Left lung (tissue), 10 donors: ENCODE results near the gene CCDC71. TPM values are rescaled to one million over a fixed set of nuclear protein-coding genes. Genes with fewer than 3 reads are reported as not detected.

Experiments
- ATAC-seq: fragments of 200-7000 bp; cut with Tn5 transposase; one replicate; pipeline ENCODE4 v1.9.1; 2020; ENCODE audit warnings: moderate library complexity
- DNase-seq, 4 donors: peaks; one replicate each; pipeline ENCODE4 v3.0.0-alpha.2; 2013 to 2020
- H3K27ac ChIP-seq, 2 donors: fragments of 200-600 bp; sonication (generic) in 1 of 2; one replicate each; pipeline versions ENCODE4 v1.5.0 to v1.8.0; 2020 to 2021
- H3K27me3 ChIP-seq, 2 donors: fragments of 200-600 bp; sonication (generic) in 1 of 2; one replicate each; pipeline versions ENCODE4 v1.5.0 to v1.8.0; 2020 to 2021
- H3K36me3 ChIP-seq, 2 donors: fragments of 200-600 bp; sonication (generic) in 1 of 2; one replicate each; pipeline versions ENCODE4 v1.5.0 to v1.8.0; 2020 to 2021
- H3K4me1 ChIP-seq, 2 donors: fragments of 200-600 bp; one replicate each; pipeline ENCODE4 v1.8.0; 2021
- H3K4me3 ChIP-seq, 2 donors: fragments of 200-600 bp; sonication (generic) in 1 of 2; one replicate each; pipeline versions ENCODE4 v1.5.0 to v1.8.0; 2020 to 2021; ENCODE audit warnings: mild to moderate bottlenecking in 1 of 2
- H3K9me3 ChIP-seq, 2 donors: fragments of 200-600 bp; sonication (generic) in 1 of 2; one replicate each; pipeline versions ENCODE4 v1.5.0 to v1.8.0; 2020 to 2021
- CTCF ChIP-seq, 2 donors: fragments of 200-600 bp; sonication (generic) in 1 of 2; IDR thresholded peaks; one replicate each; pipeline versions ENCODE4 v1.5.0 to v1.8.0; 2021; ENCODE audit warnings: antibody characterized with exemption in 2 of 2
- intact Hi-C, 2 donors: fragments of 100-400 bp; cut with DNase I; formaldehyde crosslinking; loops; one replicate each; pipeline versions ENCODE4 v1.11.2 to v1.14.2; 2022
- polyA plus RNA-seq, 6 donors: library from polyadenylated mRNA; unstranded; fragments of 120-200 nt; gene quantifications; one replicate each; pipeline ENCODE4 v1.2.1, GENCODE V29; 2013; ENCODE audit not compliant: insufficient read length in 6 of 6
- total RNA-seq, 2 donors: library from RNA; stranded (reverse); fragmentation: NEBNext Ultra II Directional; extraction: Animal tissue kit (Norgen Biotek cat#: 25700); gene quantifications; one replicate each; pipeline ENCODE4 v1.2.1, GENCODE V29; 2021
- donor health status: DM: no; HTN: yes; CAD: no.
- donor health status: DM: no; HTN: no; CAD: no.

Gene CCDC71
- total and polyA plus RNA-seq, 8 donors: 15.8 to 24.9 (median 20.5) TPM

- no peak for TF ChIP-seq CTCF (IDR thresholded peaks at IDR 0.05)
Measured at GRCh38 chr3:49161197-49161596, 4.9 kb downstream of the CCDC71 start.

DNA sequence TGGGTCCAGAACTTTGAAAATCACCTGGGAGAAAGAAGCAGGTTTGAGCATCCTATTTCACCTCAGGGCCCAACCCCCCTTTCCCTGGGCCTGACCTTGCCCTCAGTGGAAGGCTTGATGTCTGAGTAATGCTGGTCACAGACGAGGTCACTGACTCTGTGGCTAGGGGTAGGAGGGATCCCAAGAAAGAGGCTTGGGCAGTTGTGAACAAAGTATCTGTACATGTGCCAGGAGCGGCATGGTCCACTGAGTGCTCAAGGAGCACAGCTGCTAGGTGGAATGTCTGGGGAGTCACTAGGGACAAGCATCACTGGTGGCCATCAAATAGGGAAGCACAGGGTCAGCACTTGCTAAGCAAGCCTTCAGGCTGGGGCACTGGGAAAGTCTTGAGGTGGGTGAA lies 7.3 kb downstream of the CCDC71 start:
- intact Hi-C loops: no loop called here
- H3K4me3 ChIP-seq: no peak overlapping the region
- no peak overlapping the region for H3K27ac ChIP-seq
- ATAC-seq: no peak
- no peaks in the 10 kb centered on the region for H3K9me3 ChIP-seq
- H3K27me3 ChIP-seq: no peaks in the 10 kb centered on the region
- H3K36me3 ChIP-seq: peaks cover 0 to 26% of the 10 kb centered on the region in 2 donors
- no peak for DNase-seq
- no peak for TF ChIP-seq CTCF (IDR thresholded peaks at IDR 0.05)
- H3K4me1 ChIP-seq: peaks cover 0 to 10% of the 10 kb centered on the region in 2 donors

More at GRCh38 chr3:49161197-49161596, 4.9 kb downstream of the CCDC71 start:
- ATAC-seq (no peak), DNase-seq (no peak)
- Histone ChIP-seq H3K4me3 (no peak overlapping the region), H3K27me3 (no peaks in the 10 kb centered on the region), H3K27ac (no peak overlapping the region), H3K36me3 (peaks cover 0 to 30% of the 10 kb centered on the region in 2 donors), H3K4me1 (peaks cover 10 to 28% of the 10 kb centered on the region in 2 donors), H3K9me3 (no peaks in the 10 kb centered on the region)
- intact Hi-C loops: no loop called here

- intact Hi-C loops: no loop called here
- peak in 1 of 2 donors; percentile 38 for TF ChIP-seq CTCF (IDR thresholded peaks at IDR 0.05)
- Histone ChIP-seq H3K36me3 (peaks cover 0 to 20% of the 10 kb centered on the region in 2 donors), H3K27ac (no peak overlapping the region), H3K4me1 (peaks cover 0 to 10% of the 10 kb centered on the region in 2 donors), H3K4me3 (no peak overlapping the region), H3K9me3 (no peaks in the 10 kb centered on the region), H3K27me3 (no peaks in the 10 kb centered on the region)
- no peak for DNase-seq
- peak; percentile 69 for ATAC-seq
Measured at GRCh38 chr3:49158103-49158709, 7.9 kb downstream of the CCDC71 start.

DNA sequence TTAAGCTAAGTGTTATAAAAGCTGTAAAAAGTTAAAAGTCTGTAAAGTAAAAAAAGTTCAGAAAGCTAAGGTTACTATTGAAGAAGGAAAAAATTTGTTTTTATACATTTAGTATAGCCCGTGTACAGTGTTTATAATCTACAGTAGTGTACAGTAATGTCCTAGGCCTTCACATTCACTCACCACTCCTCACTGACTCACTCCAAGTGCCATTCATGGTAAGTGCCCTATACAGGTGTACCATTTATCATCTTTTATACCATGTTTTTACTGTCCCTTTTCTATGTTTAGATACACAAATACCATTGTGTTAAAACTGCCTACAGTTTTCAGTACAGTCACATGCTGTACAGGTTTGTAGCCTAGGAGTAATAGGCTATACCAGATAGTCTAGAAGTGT lies 8.8 kb downstream of the CCDC71 start:
- TF ChIP-seq CTCF (IDR thresholded peaks at IDR 0.05): no peak
- no peak overlapping the region for H3K4me3 ChIP-seq
- no peak for DNase-seq
- peaks cover 0 to 5% of the 10 kb centered on the region in 2 donors for H3K4me1 ChIP-seq
- H3K36me3 ChIP-seq: peaks cover 0 to 11% of the 10 kb centered on the region in 2 donors
- intact Hi-C loops: no loop called here
- H3K27me3 ChIP-seq: no peaks in the 10 kb centered on the region
- ATAC-seq: no peak
- no peak overlapping the region for H3K27ac ChIP-seq
- no peaks in the 10 kb centered on the region for H3K9me3 ChIP-seq

DNA sequence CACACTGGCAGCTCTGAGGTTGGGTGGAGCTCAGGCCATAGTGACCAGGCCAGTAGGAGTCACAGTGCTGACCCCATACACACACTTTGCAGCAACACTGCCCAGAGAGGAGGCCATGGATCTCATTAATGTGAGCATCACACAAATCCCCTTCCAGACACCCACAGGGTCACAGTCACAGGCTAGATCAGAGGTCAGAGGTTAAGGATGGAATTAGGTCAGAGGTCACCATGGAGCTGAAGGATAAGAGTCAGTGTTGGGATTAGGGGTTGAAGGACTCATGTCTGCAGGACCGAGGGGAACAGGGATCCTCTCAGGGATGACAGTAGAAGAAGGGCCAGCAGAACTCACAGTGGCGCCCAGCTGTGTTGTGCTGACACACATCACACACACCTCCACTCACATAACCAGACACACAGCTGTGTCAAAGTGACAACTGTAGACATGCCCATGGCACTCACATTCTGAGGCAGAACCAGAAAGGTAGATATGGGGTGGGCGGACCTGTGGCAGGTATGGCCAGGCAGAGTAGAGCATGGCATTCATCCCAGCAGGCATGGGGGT lies 12.7 kb downstream of the CCDC71 start:
- Histone ChIP-seq H3K4me1 (no peaks in the 10 kb centered on the region), H3K4me3 (no peak overlapping the region), H3K9me3 (no peaks in the 10 kb centered on the region), H3K36me3 (no peaks in the 10 kb centered on the region), H3K27ac (no peak overlapping the region), H3K27me3 (no peaks in the 10 kb centered on the region)
- TF ChIP-seq CTCF (IDR thresholded peaks at IDR 0.05): no peak
- intact Hi-C loops: no loop called here
- DNase-seq (no peak), ATAC-seq (no peak)
